Left lung (tissue), 14 donors: ENCODE data around the gene STK36. TPM values are rescaled to one million over a fixed set of nuclear protein-coding genes. Genes with fewer than 3 reads are reported as not detected.
A peak's percentile ranks its signal among the peaks of the same experiment; 100 is the strongest.

Experiments used
- ATAC-seq: fragments of 200-7000 bp; cut with Tn5 transposase; one replicate; pipeline ENCODE4 v1.9.1; 2020; ENCODE audit warnings: moderate library complexity
- DNase-seq, 4 donors: peaks; one replicate each; pipeline ENCODE4 v3.0.0-alpha.2; 2013 to 2020
- H3K27ac ChIP-seq, 2 donors: fragments of 200-600 bp; sonication (generic) in 1 of 2; one replicate each; pipeline versions ENCODE4 v1.5.0 to v1.8.0; 2020 to 2021
- H3K27me3 ChIP-seq, 2 donors: fragments of 200-600 bp; sonication (generic) in 1 of 2; one replicate each; pipeline versions ENCODE4 v1.5.0 to v1.8.0; 2020 to 2021
- H3K36me3 ChIP-seq, 2 donors: fragments of 200-600 bp; sonication (generic) in 1 of 2; one replicate each; pipeline versions ENCODE4 v1.5.0 to v1.8.0; 2020 to 2021
- H3K4me1 ChIP-seq, 2 donors: fragments of 200-600 bp; one replicate each; pipeline ENCODE4 v1.8.0; 2021
- H3K4me3 ChIP-seq, 2 donors: fragments of 200-600 bp; sonication (generic) in 1 of 2; one replicate each; pipeline versions ENCODE4 v1.5.0 to v1.8.0; 2020 to 2021; ENCODE audit warnings: mild to moderate bottlenecking in 1 of 2
- H3K9me3 ChIP-seq, 2 donors: fragments of 200-600 bp; sonication (generic) in 1 of 2; one replicate each; pipeline versions ENCODE4 v1.5.0 to v1.8.0; 2020 to 2021
- CTCF ChIP-seq, 2 donors: fragments of 200-600 bp; sonication (generic) in 1 of 2; IDR thresholded peaks; one replicate each; pipeline versions ENCODE4 v1.5.0 to v1.8.0; 2021; ENCODE audit warnings: antibody characterized with exemption in 2 of 2
- intact Hi-C, 2 donors: fragments of 100-400 bp; cut with DNase I; formaldehyde crosslinking; loops; one replicate each; pipeline versions ENCODE4 v1.11.2 to v1.14.2; 2022
- long read RNA-seq, 12 donors: library from polyadenylated mRNA in 2 of 12; unstranded in 2 of 12; transcript quantifications; one replicate each; pipeline ENCODE4 v2.0.0 and lab custom pipeline, GENCODE V29; 2019 to 2026
- polyA plus RNA-seq, 6 donors: library from polyadenylated mRNA; unstranded; fragments of 120-200 nt; gene quantifications; one replicate each; pipeline ENCODE4 v1.2.1, GENCODE V29; 2013; ENCODE audit not compliant: insufficient read length in 6 of 6
- total RNA-seq, 2 donors: library from RNA; stranded (reverse); fragmentation: NEBNext Ultra II Directional; extraction: Animal tissue kit (Norgen Biotek cat#: 25700); gene quantifications; one replicate each; pipeline ENCODE4 v1.2.1, GENCODE V29; 2021
- donor health status: DM: no; HTN: yes; CAD: no.
- donor health status: DM: no; HTN: no; CAD: no.

STK36 gene, protein sequence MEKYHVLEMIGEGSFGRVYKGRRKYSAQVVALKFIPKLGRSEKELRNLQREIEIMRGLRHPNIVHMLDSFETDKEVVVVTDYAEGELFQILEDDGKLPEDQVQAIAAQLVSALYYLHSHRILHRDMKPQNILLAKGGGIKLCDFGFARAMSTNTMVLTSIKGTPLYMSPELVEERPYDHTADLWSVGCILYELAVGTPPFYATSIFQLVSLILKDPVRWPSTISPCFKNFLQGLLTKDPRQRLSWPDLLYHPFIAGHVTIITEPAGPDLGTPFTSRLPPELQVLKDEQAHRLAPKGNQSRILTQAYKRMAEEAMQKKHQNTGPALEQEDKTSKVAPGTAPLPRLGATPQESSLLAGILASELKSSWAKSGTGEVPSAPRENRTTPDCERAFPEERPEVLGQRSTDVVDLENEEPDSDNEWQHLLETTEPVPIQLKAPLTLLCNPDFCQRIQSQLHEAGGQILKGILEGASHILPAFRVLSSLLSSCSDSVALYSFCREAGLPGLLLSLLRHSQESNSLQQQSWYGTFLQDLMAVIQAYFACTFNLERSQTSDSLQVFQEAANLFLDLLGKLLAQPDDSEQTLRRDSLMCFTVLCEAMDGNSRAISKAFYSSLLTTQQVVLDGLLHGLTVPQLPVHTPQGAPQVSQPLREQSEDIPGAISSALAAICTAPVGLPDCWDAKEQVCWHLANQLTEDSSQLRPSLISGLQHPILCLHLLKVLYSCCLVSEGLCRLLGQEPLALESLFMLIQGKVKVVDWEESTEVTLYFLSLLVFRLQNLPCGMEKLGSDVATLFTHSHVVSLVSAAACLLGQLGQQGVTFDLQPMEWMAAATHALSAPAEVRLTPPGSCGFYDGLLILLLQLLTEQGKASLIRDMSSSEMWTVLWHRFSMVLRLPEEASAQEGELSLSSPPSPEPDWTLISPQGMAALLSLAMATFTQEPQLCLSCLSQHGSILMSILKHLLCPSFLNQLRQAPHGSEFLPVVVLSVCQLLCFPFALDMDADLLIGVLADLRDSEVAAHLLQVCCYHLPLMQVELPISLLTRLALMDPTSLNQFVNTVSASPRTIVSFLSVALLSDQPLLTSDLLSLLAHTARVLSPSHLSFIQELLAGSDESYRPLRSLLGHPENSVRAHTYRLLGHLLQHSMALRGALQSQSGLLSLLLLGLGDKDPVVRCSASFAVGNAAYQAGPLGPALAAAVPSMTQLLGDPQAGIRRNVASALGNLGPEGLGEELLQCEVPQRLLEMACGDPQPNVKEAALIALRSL (N-terminal part only)
- total RNA-seq = 10 to 100 TPM; 40.1 to 49.8 TPM
- 100 to 1,000 TPM in 1 of 6 donors, 10 to 100 TPM in 5; 74.0 to 112 (median 97.9) TPM for polyA plus RNA-seq
- long read RNA-seq, donor 1, partial matches to known transcripts = 19 of 20 reads
- long read RNA-seq, donor 1, other reads (novel, unspliced or antisense) = 0 of 20 reads
- long read RNA-seq, donor 2, partial matches to known transcripts = 0 of 2 reads
- long read RNA-seq, donor 2, other reads (novel, unspliced or antisense) = 0 of 2 reads
- long read RNA-seq, donor 3, partial matches to known transcripts = 6 of 6 reads
- long read RNA-seq, donor 3, other reads (novel, unspliced or antisense) = 0 of 6 reads
- long read RNA-seq, donor 4, partial matches to known transcripts = 0 of 1 reads
- long read RNA-seq, donor 4, other reads (novel, unspliced or antisense) = 1 of 1 reads
- long read RNA-seq, donor 5, partial matches to known transcripts = 12 of 12 reads
- long read RNA-seq, donor 5, other reads (novel, unspliced or antisense) = 0 of 12 reads
- long read RNA-seq, donor 6, full-length matches to known transcripts = 1 of 1 reads
- long read RNA-seq, donor 6, partial matches to known transcripts = 0 of 1 reads
- long read RNA-seq, donor 6, other reads (novel, unspliced or antisense) = 0 of 1 reads
- long read RNA-seq, donor 7 = 0 reads
- long read RNA-seq, donor 8 = 0 reads
- long read RNA-seq, donor 9 = 0 reads
- long read RNA-seq, donor 10, partial matches to known transcripts = 1 of 1 reads
- long read RNA-seq, donor 10, other reads (novel, unspliced or antisense) = 0 of 1 reads
- long read RNA-seq, donor 11 = 0 reads
- long read RNA-seq, donor 12, full-length matches to known transcripts = 1 of 1 reads
- long read RNA-seq, donor 12, partial matches to known transcripts = 0 of 1 reads
- long read RNA-seq, donor 12, other reads (novel, unspliced or antisense) = 0 of 1 reads

DNA sequence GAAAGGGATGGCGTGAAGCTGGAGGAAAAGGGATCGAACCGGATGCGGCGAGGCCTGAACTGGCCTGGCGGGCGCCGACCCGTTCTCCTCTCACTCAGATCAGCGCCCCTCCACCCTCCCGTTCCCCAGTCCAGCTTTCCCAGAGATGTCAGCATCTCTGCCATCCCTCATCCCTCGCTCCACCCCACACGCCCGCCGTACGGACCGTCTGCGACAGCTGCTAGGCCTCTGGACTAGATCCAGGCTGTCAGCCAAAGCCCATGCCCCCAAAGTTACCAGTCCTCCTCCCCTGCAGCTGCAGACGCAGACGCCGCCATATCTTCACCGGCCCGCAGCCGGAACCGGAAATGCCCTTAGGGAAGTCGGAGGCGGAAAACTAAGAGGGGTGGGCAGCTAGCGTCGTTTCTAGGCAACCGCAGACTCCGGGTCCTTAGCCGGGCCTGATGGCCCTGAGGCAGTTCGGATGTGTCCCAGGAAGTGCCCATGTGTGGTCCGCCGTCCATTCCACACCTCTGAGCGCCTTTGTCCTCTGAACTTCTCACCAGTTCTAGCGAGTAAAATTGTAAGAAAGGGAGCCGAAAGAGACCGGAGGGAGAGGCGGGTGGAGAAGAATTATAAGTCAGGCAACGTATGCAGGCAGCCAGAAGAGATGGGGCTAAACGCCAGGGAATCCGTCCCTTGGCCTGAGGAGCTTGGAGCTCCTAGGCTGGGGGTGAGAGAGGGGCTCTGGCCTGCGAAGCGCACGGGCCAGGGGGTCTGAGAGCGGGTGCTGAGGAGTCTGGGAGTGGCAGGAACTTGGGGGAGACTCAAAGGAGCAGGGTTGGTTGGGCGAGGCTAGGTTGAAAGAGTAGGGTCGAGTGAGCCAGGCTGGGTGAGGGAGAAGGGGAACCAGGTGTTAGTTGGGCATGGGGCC is at the start of gene STK36, which contains the start of gene RNF25:
TSS of gene STK36 (plus strand) at position 433 of the 913 bp plus-strand sequence. CDS start 744 bp downstream, outside the sequence.
TSS of gene RNF25 (minus strand) at position 349 of the 913 bp plus-strand sequence. CDS start at position 317, 32 bp downstream.
- ATAC-seq (peak; percentile 98), DNase-seq (peak; percentile 85 to 93 (median 90))
- Histone ChIP-seq H3K27ac (peak within 1 kb of the TSS; percentile 46 to 70), H3K36me3 (peaks cover 0 to 33% of the 10 kb centered on the region in 2 donors), H3K4me1 (peaks cover 12 to 18% of the 10 kb centered on the region in 2 donors), H3K4me3 (peak within 1 kb of the TSS; percentile 77 to 94), H3K27me3 (no peaks in the 10 kb centered on the region), H3K9me3 (no peaks in the 10 kb centered on the region)
- intact Hi-C loops = no loop called here
- TF ChIP-seq CTCF (IDR thresholded peaks at IDR 0.05) = no peak

GRCh38 chr2:218622606-218623365 is 49.1 kb upstream of the STK36 start:
- intact Hi-C loops = no loop called here
- DNase-seq (no peak), ATAC-seq (no peak)
- peak overlapping the region in 1 of 2 donors; percentile 2 for H3K27ac ChIP-seq
- no peaks in the 10 kb centered on the region for H3K27me3 ChIP-seq
- H3K36me3 ChIP-seq = no peaks in the 10 kb centered on the region
- TF ChIP-seq CTCF (IDR thresholded peaks at IDR 0.05) = no peak
- H3K9me3 ChIP-seq = no peaks in the 10 kb centered on the region
- peaks cover 3 to 4% of the 10 kb centered on the region in 2 donors for H3K4me1 ChIP-seq
- H3K4me3 ChIP-seq = no peak overlapping the region

DNA sequence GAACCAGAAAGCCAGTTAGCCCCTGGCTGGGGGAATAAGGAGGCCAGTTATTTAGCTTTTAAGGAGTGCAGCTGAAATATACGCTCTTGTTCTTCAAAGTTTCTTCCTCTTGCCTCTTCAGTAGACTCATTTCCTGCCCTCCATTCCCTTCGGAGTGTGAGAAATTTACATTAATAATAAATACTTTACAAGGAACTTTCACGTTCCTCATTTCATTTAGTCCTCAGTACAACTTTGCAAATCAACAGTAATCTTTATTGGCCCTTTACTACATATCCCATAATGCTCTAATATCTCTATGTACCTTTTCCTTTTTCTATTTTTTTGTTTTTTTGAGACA is 48.5 kb upstream of the STK36 start:
- intact Hi-C loops = no loop called here
- H3K4me1 ChIP-seq = peaks cover 3 to 4% of the 10 kb centered on the region in 2 donors
- no peaks in the 10 kb centered on the region for H3K9me3 ChIP-seq
- H3K36me3 ChIP-seq = no peaks in the 10 kb centered on the region
- no peaks in the 10 kb centered on the region for H3K27me3 ChIP-seq
- ATAC-seq (no peak), DNase-seq (no peak)
- peak overlapping the region in 1 of 2 donors; percentile 2 for H3K27ac ChIP-seq
- TF ChIP-seq CTCF (IDR thresholded peaks at IDR 0.05) = no peak
- no peak overlapping the region for H3K4me3 ChIP-seq
